Activated CD8-positive, alpha-beta memory T cell treated with anti-CD3 and anti-CD28 coated beads, Interleukin-2, amount 10 ng/mL, durations not matched to agents 7 days and 5 days (primary cell): ENCODE measurements around the gene PNMA6A. TPM values are rescaled to one million over a fixed set of nuclear protein-coding genes. Genes with fewer than 3 reads are reported as not detected.
"Not testable (repeated sequence)": the region's sequence is repeated elsewhere in the genome, so short reads cannot be mapped to it uniquely, and the experiment has no call there.

Experiments
- ATAC-seq: fragments of 150-1000 bp; cut with Tn5 transposase; one replicate; pipeline ENCODE4 v1.10.0; 2021; ENCODE audit warnings: moderate library complexity
- CTCF ChIA-PET: fragments of 350-600 bp; sonication (Branson Sonifier 250); formaldehyde crosslinking; loops from one replicate; lab custom pipeline; 2021; ENCODE audit warnings: antibody characterized with exemption; lab: Charles Lee
- DNase-seq: peaks from one replicate; pipeline ENCODE4 v3.0.0-alpha.2; 2020
- H3K27ac Mint-ChIP-seq: one replicate; pipeline ENCODE4 v1.8.0; 2021; ENCODE audit warnings: mild to moderate bottlenecking, mixed read lengths
- H3K27me3 Mint-ChIP-seq: one replicate; pipeline ENCODE4 v1.8.0; 2021; ENCODE audit warnings: mixed read lengths
- H3K36me3 Mint-ChIP-seq: one replicate; pipeline ENCODE4 v1.8.0; 2021; ENCODE audit warnings: mild to moderate bottlenecking, mixed read lengths
- H3K4me1 Mint-ChIP-seq: one replicate; pipeline ENCODE4 v1.8.0; 2021; ENCODE audit warnings: mixed read lengths
- H3K4me3 Mint-ChIP-seq: one replicate; pipeline ENCODE4 v1.8.0; 2021; ENCODE audit warnings: mild to moderate bottlenecking, moderate library complexity, mixed read lengths
- H3K9me3 Mint-ChIP-seq: one replicate; pipeline ENCODE4 v1.8.0; 2022; ENCODE audit warnings: low read depth, mixed read lengths
- total RNA-seq, 2 experiments: library from RNA; stranded (reverse); gene quantifications; one replicate each; pipeline ENCODE4 v1.2.3, GENCODE V29; 2021

The PNMA6A gene
- total RNA-seq, 2 experiments from 2014 or later = 0.35 to 0.45 TPM

GRCh38 chrX:153060095-153060445 lies 12.2 kb upstream of the PNMA6A start:
- ATAC-seq = no peak
- Mint-ChIP-seq H3K4me1 (peaks cover 2% of the 10 kb centered on the region), H3K4me3 (no peak overlapping the region), H3K36me3 (no peaks in the 10 kb centered on the region), H3K9me3 (no peaks in the 10 kb centered on the region), H3K27ac (no peak overlapping the region), H3K27me3 (peaks cover 4% of the 10 kb centered on the region)
- CTCF ChIA-PET = no interaction called here
- DNase-seq = no peak

- peaks cover 2% of the 10 kb centered on the region for H3K4me1 Mint-ChIP-seq
- no peaks in the 10 kb centered on the region for H3K9me3 Mint-ChIP-seq
- H3K36me3 Mint-ChIP-seq = no peaks in the 10 kb centered on the region
- peaks cover 4% of the 10 kb centered on the region for H3K27me3 Mint-ChIP-seq
- H3K27ac Mint-ChIP-seq = no peak overlapping the region
- H3K4me3 Mint-ChIP-seq = no peak overlapping the region
- DNase-seq = no peak
- ATAC-seq = no peak
- CTCF ChIA-PET = interaction anchor here (0.9 kb wide), 1 partner anchor 29 kb away, joined by 3 read pairs; no protein-coding TSS in a partner anchor
Observed at GRCh38 chrX:153061732-153062131, 10.5 kb upstream of the PNMA6A start.

- Mint-ChIP-seq H3K4me3 (no peak overlapping the region), H3K4me1 (peaks cover 2% of the 10 kb centered on the region), H3K36me3 (no peaks in the 10 kb centered on the region), H3K9me3 (no peaks in the 10 kb centered on the region), H3K27ac (no peak overlapping the region), H3K27me3 (no peaks in the 10 kb centered on the region)
- ATAC-seq (no peak), DNase-seq (no peak)
- CTCF ChIA-PET = no interaction called here
Observed at GRCh38 chrX:153063315-153063714, 8.9 kb upstream of the PNMA6A start.

- Mint-ChIP-seq H3K36me3 (no peaks in the 10 kb centered on the region), H3K4me1 (peaks cover 2% of the 10 kb centered on the region), H3K9me3 (no peaks in the 10 kb centered on the region), H3K27me3 (no peaks in the 10 kb centered on the region), H3K27ac (no peak overlapping the region), H3K4me3 (no peak overlapping the region)
- ATAC-seq (no peak), DNase-seq (no peak)
- CTCF ChIA-PET = no interaction called here
Observed at GRCh38 chrX:153064061-153064460, 8.2 kb upstream of the PNMA6A start.

GRCh38 chrX:153065389-153065788 lies 6.9 kb upstream of the PNMA6A start:
- H3K9me3 Mint-ChIP-seq = no peaks in the 10 kb centered on the region
- H3K4me1 Mint-ChIP-seq = peaks cover 2% of the 10 kb centered on the region
- no peaks in the 10 kb centered on the region for H3K36me3 Mint-ChIP-seq
- ATAC-seq (no peak), DNase-seq (no peak)
- CTCF ChIA-PET = no interaction called here
- no peak overlapping the region for H3K4me3 Mint-ChIP-seq
- no peaks in the 10 kb centered on the region for H3K27me3 Mint-ChIP-seq
- H3K27ac Mint-ChIP-seq = no peak overlapping the region

- H3K27ac Mint-ChIP-seq, H3K27me3 Mint-ChIP-seq, H3K4me3 Mint-ChIP-seq, DNase-seq, H3K4me1 Mint-ChIP-seq, H3K36me3 Mint-ChIP-seq, ATAC-seq, CTCF ChIA-PET, H3K9me3 Mint-ChIP-seq: not testable (repeated sequence)
Observed at GRCh38 chrX:153066402-153066801, 5.9 kb upstream of the PNMA6A start.

GRCh38 chrX:153073331-153073730 lies 1.1 kb downstream of the PNMA6A start:
- DNase-seq, H3K27ac Mint-ChIP-seq, H3K9me3 Mint-ChIP-seq, H3K4me3 Mint-ChIP-seq, H3K27me3 Mint-ChIP-seq, H3K4me1 Mint-ChIP-seq, ATAC-seq, CTCF ChIA-PET, H3K36me3 Mint-ChIP-seq: not testable (repeated sequence)

GRCh38 chrX:153074262-153074899 lies 2.1 kb downstream of the PNMA6A start:
- Mint-ChIP-seq H3K36me3 (no peaks in the 10 kb centered on the region), H3K4me1 (no peaks in the 10 kb centered on the region), H3K27me3 (no peaks in the 10 kb centered on the region), H3K9me3 (no peaks in the 10 kb centered on the region), H3K4me3 (no peak overlapping the region), H3K27ac (no peak overlapping the region)
- ATAC-seq = no peak
- CTCF ChIA-PET = no interaction called here
- no peak for DNase-seq

- no peaks in the 10 kb centered on the region for H3K36me3 Mint-ChIP-seq
- H3K4me1 Mint-ChIP-seq = no peaks in the 10 kb centered on the region
- no peaks in the 10 kb centered on the region for H3K9me3 Mint-ChIP-seq
- H3K4me3 Mint-ChIP-seq = no peak overlapping the region
- DNase-seq (no peak), ATAC-seq (no peak)
- no peaks in the 10 kb centered on the region for H3K27me3 Mint-ChIP-seq
- CTCF ChIA-PET = no interaction called here
- H3K27ac Mint-ChIP-seq = no peak overlapping the region
Observed at GRCh38 chrX:153074935-153075334, 2.7 kb downstream of the PNMA6A start.

- CTCF ChIA-PET = no interaction called here
- Mint-ChIP-seq H3K27me3 (no peaks in the 10 kb centered on the region), H3K4me1 (no peaks in the 10 kb centered on the region), H3K4me3 (no peak overlapping the region), H3K27ac (no peak overlapping the region), H3K9me3 (no peaks in the 10 kb centered on the region), H3K36me3 (no peaks in the 10 kb centered on the region)
- ATAC-seq (no peak), DNase-seq (no peak)
Observed at GRCh38 chrX:153075366-153075765, 3.1 kb downstream of the PNMA6A start.

- DNase-seq, H3K4me1 Mint-ChIP-seq, H3K4me3 Mint-ChIP-seq, CTCF ChIA-PET, H3K27ac Mint-ChIP-seq, H3K36me3 Mint-ChIP-seq, H3K27me3 Mint-ChIP-seq, H3K9me3 Mint-ChIP-seq: not testable (repeated sequence)
- peak; percentile 78 for ATAC-seq
Observed at GRCh38 chrX:153077437-153078135, 5.3 kb downstream of the PNMA6A start.

- H3K4me1 Mint-ChIP-seq, H3K4me3 Mint-ChIP-seq, H3K9me3 Mint-ChIP-seq, DNase-seq, H3K36me3 Mint-ChIP-seq, CTCF ChIA-PET, ATAC-seq, H3K27me3 Mint-ChIP-seq, H3K27ac Mint-ChIP-seq: not testable (repeated sequence)
Observed at GRCh38 chrX:153083238-153083923, 11.1 kb downstream of the PNMA6A start.

GRCh38 chrX:153102418-153102817 lies 30.2 kb downstream of the PNMA6A start:
- CTCF ChIA-PET = no interaction called here
- DNase-seq (no peak), ATAC-seq (no peak)
- no peaks in the 10 kb centered on the region for H3K27me3 Mint-ChIP-seq
- H3K9me3 Mint-ChIP-seq = peaks cover 10% of the 10 kb centered on the region
- peaks cover 7% of the 10 kb centered on the region for H3K36me3 Mint-ChIP-seq
- no peak overlapping the region for H3K27ac Mint-ChIP-seq
- peaks cover 6% of the 10 kb centered on the region for H3K4me1 Mint-ChIP-seq
- H3K4me3 Mint-ChIP-seq = no peak overlapping the region

- H3K4me3 Mint-ChIP-seq, H3K4me1 Mint-ChIP-seq, CTCF ChIA-PET, H3K36me3 Mint-ChIP-seq, H3K27ac Mint-ChIP-seq, DNase-seq, H3K27me3 Mint-ChIP-seq, ATAC-seq: not testable (repeated sequence)
- H3K9me3 Mint-ChIP-seq = peaks cover 10% of the 10 kb centered on the region
Observed at GRCh38 chrX:153104959-153105358, 32.7 kb downstream of the PNMA6A start.
